ENCODE measurements around the gene LCE5A. TPM values are rescaled to one million over a fixed set of nuclear protein-coding genes. Genes with fewer than 3 reads are reported as not detected.

Gene LCE5A
- total and polyA plus RNA-seq, 2 experiments from 2014 or later = not detected

DNA sequence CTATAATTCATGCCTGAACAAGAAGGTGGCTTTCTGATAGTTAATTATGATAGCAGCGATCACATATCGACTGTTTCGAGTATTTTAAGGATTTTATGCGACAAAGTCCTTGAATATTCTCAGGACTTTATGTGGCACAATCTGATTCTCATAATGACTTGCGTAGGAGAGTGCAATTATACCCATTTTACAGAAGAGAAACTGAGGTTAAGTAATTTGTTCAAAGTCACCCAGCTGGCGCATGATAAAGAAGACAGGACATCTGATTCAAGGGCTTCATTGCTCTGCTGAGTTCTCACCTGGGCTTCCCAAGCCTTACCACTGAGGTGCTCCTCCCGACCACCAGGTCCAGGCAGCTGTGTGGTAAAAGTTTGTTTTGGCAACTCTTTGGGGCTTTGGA is 5.5 kb downstream of the LCE5A start:
- Histone ChIP-seq H3K27ac (no peak overlapping the region), H3K36me3 (no peaks in the 10 kb centered on the region), H3K4me1 (ENCODE audit: low read depth) (no peaks in the 10 kb centered on the region), H3K27me3 (no peaks in the 10 kb centered on the region), H3K9me3 (ENCODE audit: low read depth) (no peaks in the 10 kb centered on the region), H3K4me3 (no peak overlapping the region)
- TF ChIP-seq, protein P1, sequence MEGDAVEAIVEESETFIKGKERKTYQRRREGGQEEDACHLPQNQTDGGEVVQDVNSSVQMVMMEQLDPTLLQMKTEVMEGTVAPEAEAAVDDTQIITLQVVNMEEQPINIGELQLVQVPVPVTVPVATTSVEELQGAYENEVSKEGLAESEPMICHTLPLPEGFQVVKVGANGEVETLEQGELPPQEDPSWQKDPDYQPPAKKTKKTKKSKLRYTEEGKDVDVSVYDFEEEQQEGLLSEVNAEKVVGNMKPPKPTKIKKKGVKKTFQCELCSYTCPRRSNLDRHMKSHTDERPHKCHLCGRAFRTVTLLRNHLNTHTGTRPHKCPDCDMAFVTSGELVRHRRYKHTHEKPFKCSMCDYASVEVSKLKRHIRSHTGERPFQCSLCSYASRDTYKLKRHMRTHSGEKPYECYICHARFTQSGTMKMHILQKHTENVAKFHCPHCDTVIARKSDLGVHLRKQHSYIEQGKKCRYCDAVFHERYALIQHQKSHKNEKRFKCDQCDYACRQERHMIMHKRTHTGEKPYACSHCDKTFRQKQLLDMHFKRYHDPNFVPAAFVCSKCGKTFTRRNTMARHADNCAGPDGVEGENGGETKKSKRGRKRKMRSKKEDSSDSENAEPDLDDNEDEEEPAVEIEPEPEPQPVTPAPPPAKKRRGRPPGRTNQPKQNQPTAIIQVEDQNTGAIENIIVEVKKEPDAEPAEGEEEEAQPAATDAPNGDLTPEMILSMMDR (IDR thresholded peaks at IDR 0.05; ENCODE audit: low read depth, low read length) = no peak
- DNase-seq (ENCODE audit: low read depth in 1 of 2, low spot score in 1 of 2) = no peak

GRCh38 chr1:152517237-152517811 is 6.7 kb downstream of the LCE5A start:
- no peak overlapping the region for H3K4me3 ChIP-seq
- H3K27me3 ChIP-seq = no peaks in the 10 kb centered on the region
- no peaks in the 10 kb centered on the region for H3K9me3 ChIP-seq (ENCODE audit: low read depth)
- no peaks in the 10 kb centered on the region for H3K36me3 ChIP-seq
- H3K4me1 ChIP-seq (ENCODE audit: low read depth) = no peaks in the 10 kb centered on the region
- no peak for DNase-seq (ENCODE audit: low read depth in 1 of 2, low spot score in 1 of 2)
- TF ChIP-seq, protein P1 (IDR thresholded peaks at IDR 0.05; ENCODE audit: low read depth, low read length) = no peak
- no peak overlapping the region for H3K27ac ChIP-seq

- TF ChIP-seq, protein P1 (IDR thresholded peaks at IDR 0.05; ENCODE audit: low read depth, low read length) = no peak
- no peaks in the 10 kb centered on the region for H3K27me3 ChIP-seq
- no peak overlapping the region for H3K27ac ChIP-seq
- DNase-seq (ENCODE audit: low read depth in 1 of 2, low spot score in 1 of 2) = no peak
- no peak overlapping the region for H3K4me3 ChIP-seq
- H3K9me3 ChIP-seq (ENCODE audit: low read depth) = no peaks in the 10 kb centered on the region
- H3K4me1 ChIP-seq (ENCODE audit: low read depth) = no peaks in the 10 kb centered on the region
- no peaks in the 10 kb centered on the region for H3K36me3 ChIP-seq
These were observed 9.2 kb downstream of the LCE5A start for GRCh38 chr1:152519851-152520250.

GRCh38 chr1:152520561-152521090 is 10.0 kb downstream of the LCE5A start:
- no peaks in the 10 kb centered on the region for H3K4me1 ChIP-seq (ENCODE audit: low read depth)
- no peaks in the 10 kb centered on the region for H3K9me3 ChIP-seq (ENCODE audit: low read depth)
- no peak overlapping the region for H3K4me3 ChIP-seq
- no peaks in the 10 kb centered on the region for H3K27me3 ChIP-seq
- no peak overlapping the region for H3K27ac ChIP-seq
- TF ChIP-seq, protein P1 (IDR thresholded peaks at IDR 0.05; ENCODE audit: low read depth, low read length) = no peak
- DNase-seq (ENCODE audit: low read depth in 1 of 2, low spot score in 1 of 2) = no peak
- H3K36me3 ChIP-seq = no peaks in the 10 kb centered on the region

GRCh38 chr1:152525080-152525641 is 14.6 kb downstream of the LCE5A start:
- H3K27ac ChIP-seq = no peak overlapping the region
- no peaks in the 10 kb centered on the region for H3K27me3 ChIP-seq
- peaks cover 3% of the 10 kb centered on the region for H3K9me3 ChIP-seq (ENCODE audit: low read depth)
- no peaks in the 10 kb centered on the region for H3K4me1 ChIP-seq (ENCODE audit: low read depth)
- no peak for DNase-seq (ENCODE audit: low read depth in 1 of 2, low spot score in 1 of 2)
- TF ChIP-seq, protein P1 (IDR thresholded peaks at IDR 0.05; ENCODE audit: low read depth, low read length) = no peak
- no peaks in the 10 kb centered on the region for H3K36me3 ChIP-seq
- H3K4me3 ChIP-seq = no peak overlapping the region

Measured in cardiac muscle cell (in vitro differentiated cells and primary cell).